Loucy (cell line): ENCODE results near the gene ZNF701.
"Not testable (repeated sequence)": the region's sequence is repeated elsewhere in the genome, so short reads cannot be mapped to it uniquely, and the experiment has no call there.

Experiments
- H2AFZ ChIP-seq: fragments of 200-600 bp; sonication (generic); 2 replicates; pipeline ENCODE4 v1.6.0; 2016; ENCODE audit warnings: antibody characterized with exemption, mild to moderate bottlenecking, low read length, moderate library complexity
- H3F3A ChIP-seq: fragments of 200-600 bp; 2 replicates; pipeline ENCODE4 v1.6.0; 2016; ENCODE audit warnings: antibody characterized with exemption, low read depth, mild to moderate bottlenecking
- H3K27me3 ChIP-seq: fragments of 200-600 bp; sonication (generic); 2 replicates; pipeline ENCODE4 v1.6.1; 2014; ENCODE audit warnings: low read length, mild to moderate bottlenecking; ENCODE audit not compliant: insufficient read depth, poor library complexity, severe bottlenecking
- H3K36me3 ChIP-seq: fragments of 200-600 bp; sonication (generic); 2 replicates; pipeline ENCODE4 v1.6.1; 2016; ENCODE audit warnings: low read length; ENCODE audit not compliant: insufficient read depth
- H3K4me1 ChIP-seq: fragments of 200-600 bp; sonication (generic); 2 replicates; pipeline ENCODE4 v1.5.1; 2014; ENCODE audit warnings: low read length, mild to moderate bottlenecking; ENCODE audit not compliant: insufficient read depth, poor library complexity, severe bottlenecking
- H3K4me2 ChIP-seq: fragments of 200-600 bp; sonication (generic); 2 replicates; pipeline ENCODE4 v1.6.0; 2014; ENCODE audit warnings: antibody characterized with exemption, low read length, low read depth, mild to moderate bottlenecking; ENCODE audit not compliant: poor library complexity, severe bottlenecking
- H3K4me3 ChIP-seq: fragments of 200-600 bp; sonication (generic); 2 replicates; pipeline ENCODE4 v1.5.1; 2014; ENCODE audit warnings: low read length, mild to moderate bottlenecking, mixed read lengths; ENCODE audit not compliant: poor library complexity, severe bottlenecking
- H3K79me2 ChIP-seq: fragments of 200-600 bp; sonication (generic); 2 replicates; pipeline ENCODE4 v1.6.1; 2014; ENCODE audit warnings: low read length; ENCODE audit not compliant: insufficient read depth
- H3K9ac ChIP-seq: fragments of 200-600 bp; sonication (generic); 2 replicates; pipeline ENCODE4 v1.6.0; 2014; ENCODE audit warnings: mild to moderate bottlenecking, low read depth, low read length, moderate library complexity; ENCODE audit not compliant: poor library complexity, severe bottlenecking
- H3K9me2 ChIP-seq: fragments of 200-600 bp; sonication (generic); replicated peaks from 2 replicates; pipeline ENCODE4 v1.6.1; 2016; ENCODE audit warnings: low read depth, low read length, mixed read lengths
- H3K9me3 ChIP-seq: fragments of 200-600 bp; sonication (generic); 2 replicates; pipeline ENCODE4 v1.6.1; 2014; ENCODE audit warnings: mild to moderate bottlenecking, antibody characterized with exemption, low read length, low read depth; ENCODE audit not compliant: insufficient read depth
- H4K20me1 ChIP-seq: fragments of 200-600 bp; sonication (generic); 2 replicates; pipeline ENCODE4 v1.6.0; 2014; ENCODE audit warnings: antibody characterized with exemption, low read length, mild to moderate bottlenecking; ENCODE audit not compliant: insufficient read depth, poor library complexity, severe bottlenecking
- EZH2phosphoT487 ChIP-seq: fragments of 200-600 bp; IDR thresholded peaks from 2 replicates; pipeline ENCODE4 v1.6.1; 2018; ENCODE audit warnings: antibody characterized with exemption, mild to moderate bottlenecking, moderate library complexity, borderline replicate concordance
- TF ChIP-seq, protein P1 (sequence below): fragments of 200-600 bp; sonication (generic); conservative IDR thresholded peaks from 2 replicates; pipeline ENCODE4 v1.5.1; 2014; ENCODE audit warnings: mild to moderate bottlenecking, antibody characterized with exemption, low read length

ZNF701 gene

DNA sequence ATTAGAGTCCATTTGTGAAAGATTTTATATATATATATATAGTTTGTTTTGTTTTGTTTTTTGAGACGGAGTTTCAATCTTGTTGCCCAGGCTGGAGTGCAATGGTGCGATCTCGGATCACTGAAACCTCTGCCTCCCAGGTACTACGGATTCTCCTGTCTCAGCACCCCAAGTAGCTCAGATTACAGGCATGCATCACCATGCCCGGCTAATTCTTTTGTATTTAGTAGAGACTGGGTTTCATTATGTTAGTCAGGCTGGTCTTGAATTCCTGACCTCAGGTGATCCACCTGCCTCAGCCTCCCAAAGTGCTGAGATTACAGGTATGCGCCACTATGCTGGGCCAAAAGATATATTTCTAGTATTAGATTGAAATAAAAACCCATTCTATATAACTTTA is 4.0 kb upstream of the ZNF701 start:
- Histone ChIP-seq H3K36me3 (0 out of 2 replicates have a peak, but pooled peaks cover 7% of the 10 kb centered on the region), H4K20me1 (peaks cover 4% of the 10 kb centered on the region), H3F3A (no peaks in the 10 kb centered on the region), H3K4me2 (no peak overlapping the region), H3K9me3 (no peaks in the 10 kb centered on the region), H3K9me2 (no peaks in the 10 kb centered on the region), H3K4me3 (no peak overlapping the region), H3K9ac (no peak overlapping the region), H3K79me2 (peaks cover 6% of the 10 kb centered on the region), H2AFZ (no peak overlapping the region), H3K27me3 (no peaks in the 10 kb centered on the region), H3K4me1 (no peaks in the 10 kb centered on the region)
- TF ChIP-seq, protein P1, sequence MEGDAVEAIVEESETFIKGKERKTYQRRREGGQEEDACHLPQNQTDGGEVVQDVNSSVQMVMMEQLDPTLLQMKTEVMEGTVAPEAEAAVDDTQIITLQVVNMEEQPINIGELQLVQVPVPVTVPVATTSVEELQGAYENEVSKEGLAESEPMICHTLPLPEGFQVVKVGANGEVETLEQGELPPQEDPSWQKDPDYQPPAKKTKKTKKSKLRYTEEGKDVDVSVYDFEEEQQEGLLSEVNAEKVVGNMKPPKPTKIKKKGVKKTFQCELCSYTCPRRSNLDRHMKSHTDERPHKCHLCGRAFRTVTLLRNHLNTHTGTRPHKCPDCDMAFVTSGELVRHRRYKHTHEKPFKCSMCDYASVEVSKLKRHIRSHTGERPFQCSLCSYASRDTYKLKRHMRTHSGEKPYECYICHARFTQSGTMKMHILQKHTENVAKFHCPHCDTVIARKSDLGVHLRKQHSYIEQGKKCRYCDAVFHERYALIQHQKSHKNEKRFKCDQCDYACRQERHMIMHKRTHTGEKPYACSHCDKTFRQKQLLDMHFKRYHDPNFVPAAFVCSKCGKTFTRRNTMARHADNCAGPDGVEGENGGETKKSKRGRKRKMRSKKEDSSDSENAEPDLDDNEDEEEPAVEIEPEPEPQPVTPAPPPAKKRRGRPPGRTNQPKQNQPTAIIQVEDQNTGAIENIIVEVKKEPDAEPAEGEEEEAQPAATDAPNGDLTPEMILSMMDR: no peak
- no peak for TF ChIP-seq EZH2phosphoT487

DNA sequence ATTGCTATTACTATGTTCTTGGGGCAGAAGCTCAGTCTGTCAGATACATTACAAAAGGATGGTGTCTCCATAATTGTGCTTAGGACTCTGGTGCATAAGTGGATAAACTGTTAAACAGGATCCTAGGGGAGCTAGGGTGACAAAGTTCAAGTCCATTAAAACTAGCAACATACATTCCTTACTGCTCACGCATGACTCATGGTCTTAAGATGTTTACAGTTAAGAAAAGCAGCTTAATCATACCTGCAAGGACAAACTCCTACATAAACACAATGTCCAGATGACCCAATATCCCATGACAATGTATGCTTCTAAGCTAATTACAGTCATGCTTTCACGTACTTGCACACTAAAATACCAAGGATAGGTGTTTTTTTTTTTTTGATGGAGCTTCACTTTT is 3.5 kb upstream of the ZNF701 start:
- no peak for TF ChIP-seq EZH2phosphoT487
- TF ChIP-seq, protein P1: no peak
- Histone ChIP-seq H3K27me3 (no peaks in the 10 kb centered on the region), H3K9ac (no peak overlapping the region)

DNA sequence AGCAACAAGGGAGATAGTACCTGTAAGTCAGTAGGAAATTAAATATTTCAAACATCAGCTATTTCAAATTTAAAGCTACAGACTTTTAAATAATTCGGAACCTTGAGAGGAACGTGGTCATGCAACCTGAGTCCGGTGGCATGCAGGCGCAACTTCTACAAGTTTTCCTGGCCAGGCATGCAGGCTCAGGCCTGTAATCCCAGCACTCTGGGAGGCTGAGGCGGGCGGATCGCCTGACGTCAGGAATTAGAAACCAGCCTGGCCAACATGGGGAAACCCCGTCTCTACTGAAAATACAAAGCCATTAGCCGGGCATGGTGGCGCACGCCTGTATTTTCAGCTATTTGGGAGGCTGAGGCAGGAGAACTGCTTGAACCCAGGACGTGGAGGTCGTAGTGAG is 2.2 kb upstream of the ZNF701 start:
- Histone ChIP-seq H2AFZ (no peak overlapping the region), H3K9me2 (no peaks in the 10 kb centered on the region), H3K4me1 (peaks cover 8% of the 10 kb centered on the region), H3F3A (no peaks in the 10 kb centered on the region), H3K4me2 (no peak overlapping the region), H3K36me3 (0 out of 2 replicates have a peak, but pooled peaks cover under 1% of the 10 kb centered on the region), H3K9me3 (no peaks in the 10 kb centered on the region), H3K79me2 (peaks cover 24% of the 10 kb centered on the region), H3K27me3 (no peaks in the 10 kb centered on the region), H3K4me3 (no peak overlapping the region), H3K9ac (no peak overlapping the region), H4K20me1 (peaks cover 4% of the 10 kb centered on the region)
- TF ChIP-seq, protein P1: no peak
- TF ChIP-seq EZH2phosphoT487: no peak

More for the DNA sequence above, 3.5 kb upstream of the ZNF701 start:
- Histone ChIP-seq H2AFZ (no peak overlapping the region), H3K9me2 (no peaks in the 10 kb centered on the region), H3K4me1 (no peaks in the 10 kb centered on the region), H3K4me2 (no peak overlapping the region), H3K4me3 (no peak overlapping the region), H3K9me3 (no peaks in the 10 kb centered on the region), H3F3A (no peaks in the 10 kb centered on the region), H4K20me1 (peaks cover 4% of the 10 kb centered on the region), H3K36me3 (0 out of 2 replicates have a peak, but pooled peaks cover 7% of the 10 kb centered on the region), H3K79me2 (peaks cover 11% of the 10 kb centered on the region)

DNA sequence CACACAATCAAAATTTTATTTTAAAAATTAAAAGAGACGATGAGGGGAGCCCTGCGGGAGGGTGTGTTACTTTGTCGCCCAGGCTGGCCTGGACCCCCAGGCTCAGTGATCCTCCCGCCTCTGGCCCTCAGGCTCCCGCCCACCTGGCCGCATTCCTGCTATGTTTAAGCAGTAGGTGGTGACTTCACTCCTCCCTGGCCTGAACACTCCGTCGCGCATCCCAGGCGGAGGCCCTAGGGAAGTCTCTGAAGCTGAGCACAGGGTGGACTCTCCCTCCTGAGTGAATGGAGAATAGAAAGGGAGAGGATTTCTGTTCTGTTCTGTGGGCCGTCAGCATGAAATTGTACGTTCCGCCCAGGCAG is 468 bp upstream of the ZNF701 start:
- H3K9ac ChIP-seq: peak overlapping the region; percentile 88

More for the DNA sequence above, 468 bp upstream of the ZNF701 start:
- not testable (repeated sequence) for H3K27me3 ChIP-seq, H3K4me1 ChIP-seq, H3K9me3 ChIP-seq, H4K20me1 ChIP-seq, H3K36me3 ChIP-seq, H3F3A ChIP-seq, H3K9me2 ChIP-seq
- H3K4me3 ChIP-seq: peak overlapping the region; percentile 83
- peaks cover 25% of the 10 kb centered on the region for H3K79me2 ChIP-seq
- peak overlapping the region; percentile 89 for H3K4me2 ChIP-seq
- H2AFZ ChIP-seq: peak overlapping the region; percentile 80
